Stimulated activated CD4-positive, alpha-beta T cell treated with anti-CD3 and anti-CD28 coated beads, Interleukin-15, amount 100 ng/mL, for 1 hour (primary cell): ENCODE measurements around the gene HNRNPUL2.
"Not testable (repeated sequence)": the region's sequence is repeated elsewhere in the genome, so short reads cannot be mapped to it uniquely, and the experiment has no call there.

ENCODE experiments used
- DNase-seq, 2 donors: peaks; one replicate each; pipeline ENCODE4 v3.0.0-alpha.2; 2020; ENCODE audit warnings: low read depth in 1 of 2, low spot score in 1 of 2

The HNRNPUL2 gene

DNA sequence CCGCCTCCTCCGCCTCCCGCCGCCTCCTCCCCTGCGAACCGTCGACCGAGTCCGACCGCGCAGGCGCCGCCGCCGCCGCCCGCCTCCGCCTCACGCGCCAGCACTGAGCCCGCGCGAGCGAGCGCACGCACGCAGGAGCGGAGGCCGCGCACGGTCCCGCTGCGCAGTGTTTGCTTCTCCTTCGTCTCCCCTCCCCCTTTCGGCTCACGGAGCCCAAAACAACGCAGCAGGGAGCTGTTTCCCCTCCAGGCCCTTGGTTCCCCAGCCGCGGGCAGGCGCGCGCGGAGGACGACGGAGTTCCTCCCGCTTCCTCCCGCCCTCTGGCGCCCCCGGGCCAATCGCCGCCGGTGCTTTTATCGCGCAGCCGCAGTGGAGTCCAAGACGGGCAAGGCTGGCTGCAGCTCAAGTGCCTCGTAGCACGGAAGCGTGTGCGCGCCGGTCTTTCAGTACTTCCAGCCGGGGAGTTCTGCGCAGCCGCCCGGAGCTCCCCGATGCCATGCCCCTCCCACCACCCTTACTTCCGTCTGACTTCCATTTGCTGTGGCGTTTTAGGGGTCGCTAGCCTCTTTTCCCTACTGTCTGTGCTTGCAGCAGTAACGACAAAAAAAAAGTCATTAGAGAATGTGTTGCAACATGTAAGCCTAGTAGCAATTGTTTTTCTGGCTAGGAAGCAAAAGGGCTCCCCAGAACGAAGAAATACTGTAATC, at the start of gene HNRNPUL2:
TSS of gene HNRNPUL2 (minus strand) at position 293 of the 707 bp plus-strand sequence. CDS start 301 bp downstream, outside the sequence.
- peak; percentile 97 for DNase-seq

DNA sequence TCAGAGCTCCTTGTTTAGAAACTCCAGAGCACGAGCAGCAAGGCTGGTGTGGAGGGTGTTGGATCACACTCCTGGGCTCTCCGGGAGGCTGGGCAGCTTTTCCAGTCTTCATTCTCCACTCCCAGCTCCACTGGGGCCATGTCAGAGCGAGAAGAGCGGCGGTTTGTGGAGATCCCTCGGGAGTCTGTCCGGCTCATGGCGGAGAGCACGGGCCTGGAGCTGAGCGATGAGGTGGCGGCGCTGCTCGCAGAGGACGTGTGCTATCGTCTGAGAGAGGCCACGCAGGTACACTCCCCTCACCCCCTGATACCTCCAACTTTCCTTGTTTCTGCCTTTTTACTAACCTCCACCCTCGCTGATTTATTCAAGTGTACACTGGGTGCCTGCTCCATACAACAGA, 48.4 kb upstream of the HNRNPUL2 start:
- no peak for DNase-seq

DNA sequence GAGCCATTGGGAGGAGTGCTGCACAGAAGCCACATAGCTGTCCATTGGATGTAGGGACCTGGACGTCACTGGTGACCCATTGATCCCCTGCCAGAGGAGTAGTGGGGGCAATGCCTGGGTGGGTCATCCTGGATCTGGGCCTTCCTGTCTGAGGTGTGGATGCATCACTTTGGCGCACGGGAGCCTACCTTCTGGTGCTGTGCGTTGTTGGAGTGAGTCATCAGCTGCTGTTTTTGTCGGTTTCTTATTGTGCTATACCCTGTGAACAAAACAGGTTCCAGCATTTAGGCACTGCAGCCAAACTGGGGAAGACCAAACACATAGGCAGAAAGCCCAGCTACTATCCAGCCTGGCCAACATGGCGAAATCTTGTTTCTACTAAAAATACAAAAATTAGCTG, 47.1 kb upstream of the HNRNPUL2 start:
- no peak for DNase-seq

DNA sequence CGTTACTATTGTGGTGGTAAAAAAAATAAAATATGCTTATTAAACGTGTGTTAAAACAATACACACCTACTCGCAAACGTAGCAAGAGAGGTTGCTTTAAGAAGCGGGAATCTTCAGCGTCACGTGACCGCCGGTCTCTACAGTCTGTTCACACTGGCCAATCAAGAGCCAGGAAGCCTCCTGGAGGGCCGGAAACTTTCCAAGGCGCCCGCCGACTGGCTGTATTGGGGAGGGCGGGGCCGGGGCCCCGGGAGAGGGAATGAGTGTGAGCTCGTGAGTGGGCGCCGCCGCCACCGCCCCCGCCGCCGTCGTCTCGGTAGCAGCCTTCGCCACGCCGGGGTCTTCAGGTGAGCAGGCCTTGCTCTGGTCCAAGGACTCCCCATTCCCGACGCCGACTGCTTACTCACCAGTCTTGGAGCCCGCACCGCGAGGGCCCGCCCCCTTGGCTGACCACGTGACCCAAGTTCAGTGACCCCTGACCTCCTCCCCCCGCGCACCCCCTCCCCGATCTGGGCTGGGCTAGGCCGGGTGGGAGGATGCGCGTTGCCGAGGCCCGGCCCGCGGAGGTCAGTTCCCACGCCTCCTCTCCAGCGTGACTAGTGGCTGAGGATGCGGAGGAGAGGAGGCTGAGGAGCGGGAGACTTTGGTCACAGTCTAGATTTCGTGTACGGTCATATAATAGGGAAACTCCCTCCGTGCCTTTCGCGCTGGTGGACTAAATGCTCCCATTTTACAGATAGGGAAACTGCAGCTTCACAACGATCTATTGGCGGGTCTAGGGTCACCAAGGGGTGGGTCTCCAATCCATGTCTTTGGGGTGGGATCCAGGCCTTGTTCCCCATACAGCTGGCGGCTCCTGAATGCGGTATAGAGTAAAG, 44.1 kb upstream of the HNRNPUL2 start, which contains the start of gene TAF6L:
TSS of gene TAF6L (plus strand) at position 253 of the 878 bp plus-strand sequence. CDS start 4,388 bp downstream, outside the sequence.
- DNase-seq: peak; percentile 83 to 86

DNA sequence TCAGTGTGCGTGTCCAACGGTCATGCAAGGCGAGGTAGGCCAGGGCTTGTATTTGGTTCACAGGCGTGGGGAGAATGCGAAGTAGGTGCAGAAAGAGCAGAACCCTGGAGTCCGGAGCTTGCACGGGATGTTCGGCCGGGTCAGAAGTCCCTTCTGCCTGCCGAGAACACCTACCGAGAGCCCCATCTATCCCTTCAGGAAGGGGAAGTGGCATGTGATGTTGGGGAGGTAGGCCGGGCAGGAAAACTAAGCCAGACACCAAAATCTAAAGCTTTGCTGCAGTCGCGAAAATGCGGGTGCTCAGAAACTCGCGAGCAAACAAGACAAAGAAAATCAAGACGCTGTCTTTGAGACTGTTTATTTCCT, 43.5 kb upstream of the HNRNPUL2 start:
- no peak for DNase-seq

DNA sequence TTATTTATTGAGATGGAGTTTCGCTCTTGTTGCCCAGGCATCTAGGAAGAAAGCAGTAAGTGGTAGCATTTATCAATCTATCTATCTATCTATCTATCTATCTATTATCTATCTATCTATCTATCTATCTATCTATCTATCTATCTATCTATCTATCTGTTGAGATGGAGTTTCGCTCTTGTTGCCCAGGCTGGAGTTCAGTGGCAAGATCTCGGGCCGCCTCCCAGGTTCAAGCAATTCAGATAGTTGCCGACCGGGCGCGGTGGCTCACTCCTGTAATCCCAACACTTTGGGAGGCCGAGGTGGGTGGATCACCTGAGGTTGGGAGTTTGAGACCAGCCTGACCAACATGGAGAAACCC, 33.6 kb upstream of the HNRNPUL2 start:
- not testable (repeated sequence) for DNase-seq

DNA sequence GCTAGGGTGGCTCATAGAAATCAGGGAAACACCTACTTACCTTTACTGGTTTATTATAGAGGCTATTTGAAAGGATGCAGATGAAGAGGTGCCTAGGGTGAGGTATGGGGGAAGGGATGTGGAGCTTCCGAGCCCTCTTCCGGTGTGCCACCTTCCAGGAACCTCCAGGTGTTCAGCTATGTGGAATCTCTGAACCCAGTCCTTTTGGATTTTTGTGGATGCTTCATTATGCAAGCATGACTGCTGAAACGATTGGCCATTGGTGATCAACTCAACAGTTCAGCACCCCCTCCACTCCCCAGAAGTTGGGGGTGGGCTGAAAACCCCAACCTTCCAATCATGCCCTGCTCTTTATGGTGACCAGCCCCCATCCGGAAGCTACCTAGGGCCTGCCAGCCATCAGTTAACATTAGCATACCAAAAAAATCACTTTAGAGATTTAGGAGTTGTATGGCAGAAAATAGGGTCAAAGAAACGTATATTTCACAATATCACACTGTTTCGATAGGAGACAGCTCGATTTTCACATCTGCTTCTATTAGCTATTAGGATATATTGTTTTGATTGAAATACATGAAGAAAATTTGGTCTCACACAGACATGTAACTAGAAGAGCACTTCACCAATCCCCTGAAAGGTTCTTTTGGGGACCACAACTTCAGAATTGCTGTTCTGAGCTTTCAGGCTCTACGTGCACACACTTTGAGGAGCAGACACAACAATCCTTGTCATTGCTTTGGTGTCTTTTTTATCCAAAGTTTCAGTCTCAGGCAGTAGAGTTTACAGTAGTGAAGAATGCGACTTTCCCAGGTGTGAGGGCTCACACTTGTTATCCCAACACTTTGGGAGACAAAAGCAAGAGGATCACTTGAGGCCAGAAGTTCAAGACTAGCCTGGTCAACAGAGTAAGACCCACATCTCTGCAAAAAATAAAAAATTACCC, 30.9 kb upstream of the HNRNPUL2 start:
- no peak for DNase-seq

DNA sequence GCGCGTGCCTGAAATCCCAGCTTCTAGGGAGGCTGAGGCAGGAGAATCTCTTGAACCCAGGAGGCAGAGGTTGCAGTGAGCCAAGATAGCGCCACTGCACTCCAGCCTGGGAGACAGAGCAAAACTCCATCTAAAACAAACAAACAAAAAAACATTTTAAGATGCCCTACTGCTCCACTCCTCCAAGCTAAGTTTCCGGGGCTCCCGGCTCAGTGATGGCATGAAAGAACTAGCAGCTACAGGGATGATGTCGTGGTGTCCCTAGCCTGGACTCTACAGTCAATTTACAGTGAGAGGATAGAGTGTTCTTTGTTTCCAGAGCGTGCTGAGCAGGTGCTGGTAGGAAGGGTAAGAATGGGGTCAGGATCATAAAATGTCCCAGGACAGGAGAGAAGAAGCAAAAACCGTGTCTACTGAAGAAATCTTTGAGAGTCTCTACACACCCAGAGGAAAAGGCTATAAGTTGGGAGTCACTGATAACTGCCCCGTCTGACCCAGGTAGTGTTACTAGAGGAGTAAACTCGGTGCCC, 27.9 kb upstream of the HNRNPUL2 start:
- no peak for DNase-seq

DNA sequence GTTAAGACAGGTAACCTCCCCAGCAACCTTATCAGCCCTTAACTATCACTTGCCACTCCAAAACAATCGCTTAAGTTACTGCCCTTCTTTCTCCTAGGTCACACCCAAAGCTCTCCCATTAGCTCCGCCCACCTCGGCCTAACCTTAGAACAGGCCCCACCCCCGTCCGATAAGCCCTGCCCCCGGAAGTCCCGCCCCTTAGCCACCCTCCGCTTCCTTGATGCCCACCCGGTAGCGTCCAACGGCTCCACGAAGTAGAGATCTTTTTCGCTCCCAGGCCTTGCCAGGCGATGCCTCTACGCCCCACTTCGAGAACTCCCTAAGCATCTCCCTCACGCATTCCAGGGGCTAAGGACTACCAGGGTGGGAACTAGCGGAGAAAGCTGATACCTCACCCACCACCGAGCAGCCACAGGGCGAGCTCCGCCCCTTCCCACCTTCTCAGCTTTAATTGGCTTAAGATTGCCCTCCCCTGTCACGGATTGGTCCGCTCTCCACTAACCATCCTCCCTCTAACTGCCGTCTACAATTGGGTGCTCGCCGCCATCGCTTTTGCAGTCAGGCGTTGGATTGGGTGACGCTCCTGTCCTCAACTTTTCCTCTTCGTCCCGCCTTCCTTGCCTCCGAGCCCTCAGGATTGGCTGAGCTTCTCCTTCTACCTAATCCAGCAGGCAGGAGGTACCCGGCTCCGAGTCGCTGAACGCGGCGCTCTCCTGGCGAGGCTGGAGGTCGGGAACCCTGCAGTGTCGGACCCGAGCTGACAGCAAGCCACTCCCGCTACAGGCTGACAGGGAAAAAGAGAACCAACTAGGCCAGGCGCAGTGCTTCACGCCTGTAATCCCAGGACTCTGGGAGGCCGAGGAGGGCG, 26.7 kb upstream of the HNRNPUL2 start, which contains the start of gene ZBTB3:
TSS of gene ZBTB3 (minus strand) at position 425 of the 868 bp plus-strand sequence. CDS start 496 bp downstream, outside the sequence.
- DNase-seq: peak; percentile 90 to 91

DNA sequence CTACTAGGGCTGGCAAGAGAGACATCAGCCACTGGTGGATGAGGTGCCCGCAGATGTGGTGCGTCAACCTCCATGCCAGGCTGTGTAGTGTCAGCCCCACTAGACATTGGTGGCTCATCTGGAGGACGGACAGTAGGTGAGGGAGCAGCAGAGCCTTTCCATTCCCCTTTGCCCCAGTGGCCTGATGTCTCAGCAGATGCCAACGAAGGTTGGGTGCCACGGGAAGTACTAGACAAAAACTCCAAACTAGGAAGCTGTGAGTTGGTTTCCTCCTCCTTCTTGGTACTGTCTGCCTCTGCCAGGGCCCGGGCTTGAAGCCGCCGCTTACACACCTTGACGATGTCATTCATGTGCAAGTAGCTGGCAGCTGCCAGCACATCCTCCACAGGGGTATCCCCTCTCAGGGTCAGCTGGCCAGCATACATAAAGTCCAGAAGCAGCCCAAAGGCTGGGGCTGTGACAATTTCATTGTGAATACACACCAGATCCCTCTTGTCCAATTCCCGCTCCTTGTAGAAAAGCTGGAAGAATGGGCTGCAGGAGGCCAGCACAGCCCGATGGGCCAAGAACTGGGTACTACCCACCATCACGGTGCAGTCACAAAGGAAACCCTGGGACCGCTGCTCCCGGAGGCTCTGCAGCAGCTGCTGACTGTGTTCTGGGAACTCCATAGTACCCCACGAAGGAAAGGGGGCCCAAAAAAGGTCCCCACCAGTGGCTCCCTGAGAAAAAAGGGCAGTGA, 25.9 kb upstream of the HNRNPUL2 start:
- no peak for DNase-seq

DNA sequence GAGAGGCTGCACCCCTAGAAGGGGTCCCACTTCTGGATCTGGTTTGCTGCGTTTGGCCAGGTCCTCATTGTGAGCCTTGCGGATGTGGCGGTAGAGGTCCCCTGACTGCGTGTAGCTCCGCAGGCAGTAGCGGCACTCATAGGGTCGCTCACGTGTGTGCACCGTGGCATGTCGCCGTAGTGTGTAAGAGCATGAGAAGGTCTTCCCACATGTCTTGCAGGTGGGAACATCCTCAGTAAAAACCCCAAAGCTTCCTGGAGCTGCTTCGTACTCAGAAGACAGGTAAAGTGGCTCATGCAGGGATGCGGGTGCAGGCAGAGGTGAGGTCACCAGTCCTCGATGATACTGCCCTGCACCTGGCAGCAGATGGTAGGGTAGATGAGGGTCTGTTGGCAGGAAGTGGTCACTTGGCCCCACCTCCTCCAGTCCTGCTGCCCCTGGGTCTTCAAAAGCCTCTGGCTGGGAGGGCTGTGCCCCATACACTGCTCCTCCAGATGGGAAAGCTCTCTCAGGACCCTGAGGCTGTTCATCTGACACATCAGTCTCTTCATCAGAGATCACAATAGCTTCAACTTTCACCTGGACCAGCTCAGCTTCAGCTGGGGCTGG, 25.0 kb upstream of the HNRNPUL2 start:
- DNase-seq: no peak

DNA sequence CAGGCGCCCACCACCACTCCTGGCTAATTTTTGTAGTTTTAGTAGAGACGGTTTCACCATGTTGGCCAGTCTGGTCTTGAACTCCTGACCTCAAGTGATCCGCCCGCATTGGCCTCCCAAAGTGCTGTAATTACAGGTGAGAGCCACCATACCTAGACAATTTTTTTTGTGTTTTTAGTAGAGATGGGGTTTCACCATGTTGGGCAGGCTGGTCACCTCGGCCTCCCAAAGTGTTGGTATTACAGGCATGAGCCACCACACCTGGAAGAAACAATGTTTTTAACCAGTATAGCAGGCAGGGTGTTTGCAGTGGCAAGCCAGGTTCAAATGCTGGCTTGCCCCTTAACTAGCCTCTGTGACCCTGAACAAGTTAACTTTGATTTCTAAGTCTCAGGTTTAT, 22.7 kb upstream of the HNRNPUL2 start:
- DNase-seq: not testable (repeated sequence)

DNA sequence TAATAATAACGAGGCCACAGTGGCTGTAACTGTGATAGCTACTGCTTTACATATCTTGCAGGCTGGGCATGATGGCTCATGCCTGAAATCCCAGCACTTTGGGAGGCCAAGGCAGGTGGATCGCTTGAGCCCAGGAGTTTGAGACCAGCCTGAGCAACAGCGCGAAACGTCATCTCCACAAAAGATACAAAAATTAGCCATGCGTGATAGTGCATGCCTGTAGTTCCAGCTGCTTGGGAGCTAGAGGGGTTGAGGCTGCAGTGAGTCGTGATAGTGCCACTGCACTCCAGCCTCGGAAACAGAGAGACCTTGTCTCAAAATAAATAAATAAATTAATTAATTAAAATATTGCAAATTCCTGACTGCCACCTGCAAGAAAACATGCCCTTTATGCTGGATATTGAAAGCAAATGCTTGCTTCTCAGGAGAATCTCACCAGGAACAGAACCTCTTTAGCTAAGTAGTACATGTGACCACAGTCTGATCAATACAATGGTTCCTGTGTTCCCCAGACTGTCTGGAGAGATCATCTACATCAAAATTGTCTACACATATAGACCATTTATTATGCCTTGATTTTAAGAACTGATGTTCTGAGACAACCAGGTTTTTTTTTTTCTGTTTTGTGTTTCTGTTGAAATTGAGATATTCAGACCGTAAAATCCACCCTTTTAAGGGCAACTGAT, 20.4 kb upstream of the HNRNPUL2 start:
- no peak for DNase-seq

DNA sequence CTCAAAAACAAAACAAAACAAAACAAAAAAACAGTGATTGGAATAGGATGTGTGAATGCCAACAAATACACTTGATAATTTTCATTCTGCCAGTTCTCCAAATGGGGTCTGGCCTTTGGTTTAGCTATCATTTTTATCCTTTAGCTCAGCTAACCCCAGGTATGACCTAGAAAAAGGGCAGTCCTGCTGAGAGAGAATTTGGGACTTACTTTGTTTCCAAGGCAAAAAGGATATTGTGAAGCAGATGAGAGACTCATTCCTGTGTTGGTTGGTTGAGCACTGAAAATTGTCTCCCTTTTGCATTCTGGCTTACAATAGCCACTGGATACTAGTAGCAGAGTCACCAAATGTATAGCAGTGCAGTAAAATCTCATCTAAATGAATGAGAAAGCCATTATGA, 9.9 kb upstream of the HNRNPUL2 start:
- DNase-seq: no peak

DNA sequence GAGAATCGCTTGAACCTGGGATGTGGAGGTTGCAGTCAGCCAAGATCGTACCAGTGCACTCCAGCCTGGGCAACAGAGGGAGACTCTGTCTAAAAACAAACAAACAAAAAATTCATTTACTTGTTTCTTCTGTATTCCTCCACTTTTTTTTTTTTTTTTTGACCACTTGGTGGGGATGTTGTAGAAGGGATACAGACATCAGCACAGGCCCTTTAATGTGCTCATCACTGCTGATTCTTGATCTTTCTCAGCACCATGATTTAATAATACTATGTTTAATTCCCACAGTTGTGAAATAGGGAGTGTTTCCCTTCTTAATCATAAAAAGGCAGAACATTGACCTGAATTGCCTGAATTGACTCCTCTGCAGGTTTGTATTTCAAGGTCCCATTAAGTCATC, 5.6 kb upstream of the HNRNPUL2 start:
- DNase-seq: no peak

DNA sequence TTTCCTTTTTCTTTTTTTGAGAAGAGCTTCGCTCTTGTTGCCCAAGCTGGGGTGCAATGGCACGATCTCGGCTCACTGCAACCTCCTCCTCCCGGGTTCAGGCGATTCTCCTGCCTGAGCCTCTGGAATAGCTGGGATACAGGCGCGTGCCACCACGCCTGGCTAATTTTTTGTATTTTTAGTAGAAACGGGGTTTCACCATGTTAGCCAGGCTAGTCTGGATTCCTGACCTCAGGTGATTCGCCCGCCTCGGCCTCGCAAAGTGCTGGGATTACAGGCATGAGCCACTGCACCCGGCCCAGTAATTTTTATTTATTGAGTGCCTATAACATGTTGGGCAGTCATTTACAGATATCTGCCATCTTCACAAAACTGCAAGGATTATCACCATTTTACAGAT, 2.8 kb upstream of the HNRNPUL2 start:
- not testable (repeated sequence) for DNase-seq

DNA sequence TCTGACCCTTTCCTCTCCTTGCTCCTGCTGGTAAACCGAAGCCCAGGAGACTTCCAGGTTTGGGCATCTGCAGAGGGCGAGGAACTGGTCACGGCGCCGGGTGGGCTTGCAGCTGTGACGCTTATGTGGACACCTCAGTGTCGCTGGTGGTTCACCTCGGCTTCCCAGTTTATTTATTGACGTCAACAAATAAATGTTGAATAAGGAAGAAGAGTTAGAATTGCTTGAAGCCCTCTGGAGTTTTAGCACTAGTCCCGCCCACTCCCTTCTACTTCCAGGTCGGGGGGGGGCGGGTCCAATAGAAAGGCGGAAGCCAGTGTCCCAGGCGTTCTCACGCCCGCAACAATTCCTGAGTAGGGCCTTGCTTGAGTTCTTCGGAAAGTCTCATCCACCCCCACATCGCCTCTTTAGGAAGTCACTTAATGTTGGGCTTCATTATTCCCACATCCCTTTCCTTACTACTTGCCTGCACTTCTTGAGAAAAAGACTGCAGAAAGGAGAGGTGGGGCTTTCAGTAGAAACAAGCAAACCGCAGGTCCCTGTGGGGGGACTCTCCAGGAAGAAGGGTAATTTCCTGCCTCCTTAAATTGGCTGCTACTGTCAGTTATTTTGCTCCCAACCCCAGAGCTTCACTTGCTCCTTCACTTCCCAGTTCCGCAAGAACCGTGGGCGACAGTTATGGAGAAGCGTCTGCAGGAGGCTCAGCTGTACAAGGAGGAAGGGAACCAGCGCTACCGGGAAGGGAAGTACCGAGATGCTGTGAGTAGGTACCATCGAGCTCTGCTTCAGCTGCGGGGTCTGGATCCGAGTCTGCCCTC, 1.1 kb upstream of the HNRNPUL2 start, which contains the start of gene TTC9C:
TSS of gene TTC9C (plus strand) at position 316 of the 818 bp plus-strand sequence. CDS start at position 679, 363 bp downstream.
- peak; percentile 61 to 70 for DNase-seq
